ENCODE measurements around the gene VWA3B.

The VWA3B gene

GRCh38 chr2:98240786-98241398, 153.9 kb downstream of the VWA3B start:
- TF ChIP-seq, protein P1, sequence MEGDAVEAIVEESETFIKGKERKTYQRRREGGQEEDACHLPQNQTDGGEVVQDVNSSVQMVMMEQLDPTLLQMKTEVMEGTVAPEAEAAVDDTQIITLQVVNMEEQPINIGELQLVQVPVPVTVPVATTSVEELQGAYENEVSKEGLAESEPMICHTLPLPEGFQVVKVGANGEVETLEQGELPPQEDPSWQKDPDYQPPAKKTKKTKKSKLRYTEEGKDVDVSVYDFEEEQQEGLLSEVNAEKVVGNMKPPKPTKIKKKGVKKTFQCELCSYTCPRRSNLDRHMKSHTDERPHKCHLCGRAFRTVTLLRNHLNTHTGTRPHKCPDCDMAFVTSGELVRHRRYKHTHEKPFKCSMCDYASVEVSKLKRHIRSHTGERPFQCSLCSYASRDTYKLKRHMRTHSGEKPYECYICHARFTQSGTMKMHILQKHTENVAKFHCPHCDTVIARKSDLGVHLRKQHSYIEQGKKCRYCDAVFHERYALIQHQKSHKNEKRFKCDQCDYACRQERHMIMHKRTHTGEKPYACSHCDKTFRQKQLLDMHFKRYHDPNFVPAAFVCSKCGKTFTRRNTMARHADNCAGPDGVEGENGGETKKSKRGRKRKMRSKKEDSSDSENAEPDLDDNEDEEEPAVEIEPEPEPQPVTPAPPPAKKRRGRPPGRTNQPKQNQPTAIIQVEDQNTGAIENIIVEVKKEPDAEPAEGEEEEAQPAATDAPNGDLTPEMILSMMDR (IDR thresholded peaks at IDR 0.05; ENCODE audit: low read depth, low read length, missing control alignments): no peak
- DNase-seq: no peak
- no peaks in the 10 kb centered on the region for H3K36me3 ChIP-seq (replicated peaks)
- H3K27me3 ChIP-seq (replicated peaks): no peaks in the 10 kb centered on the region
- in situ Hi-C loops (cut with HindIII; ENCODE audit: low pct_ligation_motif_present, low sequenced_read_pairs): no loop called here
- no peak overlapping the region for H3K4me3 ChIP-seq (ENCODE audit: low read depth, low read length)
- H3K27ac ChIP-seq: no peak overlapping the region

GRCh38 chr2:98241592-98241991, 154.6 kb downstream of the VWA3B start:
- Histone ChIP-seq H3K36me3 (replicated peaks) (no peaks in the 10 kb centered on the region), H3K27ac (no peak overlapping the region), H3K27me3 (replicated peaks) (no peaks in the 10 kb centered on the region), H3K4me3 (ENCODE audit: low read depth, low read length) (no peak overlapping the region)
- in situ Hi-C loops (cut with HindIII; ENCODE audit: low pct_ligation_motif_present, low sequenced_read_pairs): no loop called here
- DNase-seq: no peak
- TF ChIP-seq, protein P1 (IDR thresholded peaks at IDR 0.05; ENCODE audit: low read depth, low read length, missing control alignments): no peak

- Histone ChIP-seq H3K4me3 (ENCODE audit: low read depth, low read length) (no peak overlapping the region), H3K27me3 (replicated peaks) (no peaks in the 10 kb centered on the region), H3K27ac (no peak overlapping the region), H3K36me3 (replicated peaks) (no peaks in the 10 kb centered on the region)
- TF ChIP-seq, protein P1 (IDR thresholded peaks at IDR 0.05; ENCODE audit: low read depth, low read length, missing control alignments): no peak
- no peak for DNase-seq
- in situ Hi-C loops (cut with HindIII; ENCODE audit: low pct_ligation_motif_present, low sequenced_read_pairs): no loop called here
Observed at GRCh38 chr2:98242003-98242402, 155.0 kb downstream of the VWA3B start.

GRCh38 chr2:98245491-98245890, 158.5 kb downstream of the VWA3B start:
- Histone ChIP-seq H3K27ac (no peak overlapping the region), H3K36me3 (replicated peaks) (no peaks in the 10 kb centered on the region), H3K4me3 (ENCODE audit: low read depth, low read length) (no peak overlapping the region), H3K27me3 (replicated peaks) (no peaks in the 10 kb centered on the region)
- TF ChIP-seq, protein P1 (IDR thresholded peaks at IDR 0.05; ENCODE audit: low read depth, low read length, missing control alignments): no peak
- DNase-seq: no peak
- in situ Hi-C loops (cut with HindIII; ENCODE audit: low pct_ligation_motif_present, low sequenced_read_pairs): no loop called here

GRCh38 chr2:98247383-98247782, 160.4 kb downstream of the VWA3B start:
- in situ Hi-C loops (cut with HindIII; ENCODE audit: low pct_ligation_motif_present, low sequenced_read_pairs): no loop called here
- TF ChIP-seq, protein P1 (IDR thresholded peaks at IDR 0.05; ENCODE audit: low read depth, low read length, missing control alignments): no peak
- no peaks in the 10 kb centered on the region for H3K27me3 ChIP-seq (replicated peaks)
- H3K27ac ChIP-seq: no peak overlapping the region
- no peaks in the 10 kb centered on the region for H3K36me3 ChIP-seq (replicated peaks)
- no peak overlapping the region for H3K4me3 ChIP-seq (ENCODE audit: low read depth, low read length)
- no peak for DNase-seq

Data from brain microvascular endothelial cell (primary cell).